ENCODE measurements around the gene PRKCA.

GRCh38 chr17:66849851-66850580, 547.6 kb downstream of the PRKCA start:
- TF ChIP-seq ZNF121 (CRISPR knock-in tag; IDR thresholded peaks at IDR 0.05) (no peak), JUN (CRISPR knock-in tag; IDR thresholded peaks at IDR 0.05) (no peak), MAX (CRISPR knock-in tag; IDR thresholded peaks at IDR 0.05) (no peak)

Data from WTC11 (cell line).